Activated CD8-positive, alpha-beta memory T cell treated with anti-CD3 and anti-CD28 coated beads, Interleukin-2, amount 50 U/mL, for 1 hour (primary cell): ENCODE measurements around the gene BAMBI.

ENCODE experiments used
- DNase-seq: peaks from one replicate; pipeline ENCODE4 v3.0.0-alpha.2; 2020; ENCODE audit errors: extremely low read depth

The BAMBI gene

GRCh38 chr10:28705472-28705871 lies 28.2 kb downstream of the BAMBI start:
- DNase-seq, result no peak

- DNase-seq, result no peak
Measured at GRCh38 chr10:28709001-28709710, 31.8 kb downstream of the BAMBI start.

GRCh38 chr10:28710202-28710886 lies 33.0 kb downstream of the BAMBI start:
- DNase-seq, result no peak

DNA sequence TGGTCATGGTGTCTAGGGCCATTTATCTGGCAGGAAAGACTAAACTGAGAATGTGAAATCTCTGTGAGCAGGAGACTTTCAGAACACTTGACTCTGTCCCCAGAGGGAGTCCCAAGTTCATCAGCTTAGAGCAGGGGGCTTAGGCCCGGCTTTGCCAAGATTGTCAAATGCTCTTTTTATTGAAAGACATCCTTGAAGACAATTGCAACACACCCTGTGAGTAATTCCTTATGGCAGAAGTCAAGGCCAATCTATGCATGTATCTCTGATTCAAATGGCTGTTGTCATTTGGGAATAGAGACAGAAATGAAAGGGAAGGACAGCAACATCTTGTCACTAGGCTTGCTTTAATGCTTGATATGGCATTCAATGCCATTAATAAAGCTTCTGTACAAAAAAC lies 33.7 kb downstream of the BAMBI start:
- no peak for DNase-seq

- DNase-seq, result no peak
Measured at GRCh38 chr10:28711776-28712175, 34.5 kb downstream of the BAMBI start.

- DNase-seq, result no peak
Measured at GRCh38 chr10:28713626-28714352, 36.5 kb downstream of the BAMBI start.

- no peak for DNase-seq
Measured at GRCh38 chr10:28714401-28715053, 37.2 kb downstream of the BAMBI start.

DNA sequence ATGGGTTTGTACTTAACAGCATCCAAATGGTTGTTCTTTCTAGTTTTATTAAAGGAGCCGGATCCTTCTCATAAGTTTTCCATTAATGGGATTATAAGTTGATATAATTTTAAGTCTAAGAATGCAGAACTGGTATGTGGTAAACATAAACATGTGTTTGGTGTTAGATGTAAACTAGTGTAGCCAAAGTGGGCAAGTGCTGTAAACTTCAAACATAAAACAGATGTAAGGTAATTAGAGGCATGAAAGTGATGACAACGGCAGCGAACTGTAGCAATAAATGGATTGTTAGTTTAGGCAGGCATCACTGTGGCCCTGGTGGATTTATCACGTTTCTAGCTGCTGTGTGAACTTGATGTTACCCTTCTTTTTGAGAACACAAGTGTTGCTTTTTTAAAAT lies 37.9 kb downstream of the BAMBI start:
- DNase-seq, result no peak

DNA sequence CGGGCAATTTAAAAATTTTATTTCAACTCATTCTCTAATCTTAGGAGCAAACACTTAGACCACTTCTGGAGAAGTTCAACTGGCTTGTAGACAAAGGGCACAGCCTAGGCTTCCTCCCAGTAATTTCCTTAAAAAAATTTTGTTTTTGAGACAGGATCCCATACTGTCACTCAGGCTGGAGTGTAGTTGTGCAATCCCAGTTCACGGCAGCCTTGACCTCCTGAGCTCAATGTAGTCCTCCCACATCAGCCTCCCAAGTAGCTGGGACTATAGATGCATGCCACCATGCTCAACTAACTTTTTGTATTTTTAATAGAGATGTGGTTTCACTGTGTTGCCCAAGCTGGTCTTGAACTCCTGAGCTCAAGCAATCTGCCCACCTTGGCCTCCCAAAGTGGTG lies 38.4 kb downstream of the BAMBI start:
- no peak for DNase-seq

DNA sequence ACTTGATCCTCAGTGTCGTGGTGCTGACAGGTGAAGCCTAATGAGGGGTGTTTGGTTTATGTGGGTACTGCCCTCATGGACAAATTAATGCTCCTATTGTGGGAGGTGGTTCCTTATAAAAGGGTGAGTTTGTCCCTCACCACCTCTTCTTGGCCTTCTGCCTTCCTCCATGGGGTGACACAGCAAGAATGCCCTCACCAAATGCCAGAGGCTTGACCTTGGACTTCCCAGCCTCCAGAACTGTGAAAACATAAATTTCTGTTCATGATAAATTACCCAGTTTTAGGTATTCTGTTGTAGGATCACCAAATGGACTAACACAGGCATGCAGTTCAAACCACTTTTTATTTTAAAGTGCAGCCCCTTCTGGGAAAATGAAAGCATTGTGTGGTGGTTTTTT lies 39.4 kb downstream of the BAMBI start:
- DNase-seq, result no peak

DNA sequence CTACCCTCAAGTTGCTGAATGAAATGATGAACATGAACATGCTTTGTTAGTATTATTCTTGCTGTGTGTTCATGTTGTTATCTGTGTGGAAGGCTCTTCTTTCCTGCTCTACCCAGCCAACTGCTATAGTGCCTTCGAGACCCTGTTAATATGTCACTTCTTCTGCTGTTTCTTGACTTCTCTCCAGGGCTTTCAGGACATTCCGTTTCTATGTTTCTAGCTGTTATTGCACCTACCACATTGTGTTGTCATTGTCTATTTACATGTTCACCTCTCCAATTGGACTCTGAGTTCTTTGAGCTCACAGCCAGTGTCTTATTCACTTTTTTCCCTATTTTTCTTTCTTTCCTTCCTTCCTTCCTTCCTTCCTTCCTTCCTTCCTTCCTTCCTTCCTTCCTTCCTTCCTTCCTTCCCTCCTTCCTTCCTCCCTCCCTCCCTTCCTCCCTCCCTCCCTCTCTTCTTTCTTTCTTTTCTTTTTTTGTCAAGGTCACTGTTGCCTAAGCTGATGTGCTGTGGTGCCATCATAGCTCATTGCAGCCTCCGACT lies 40.4 kb downstream of the BAMBI start:
- DNase-seq, result no peak

DNA sequence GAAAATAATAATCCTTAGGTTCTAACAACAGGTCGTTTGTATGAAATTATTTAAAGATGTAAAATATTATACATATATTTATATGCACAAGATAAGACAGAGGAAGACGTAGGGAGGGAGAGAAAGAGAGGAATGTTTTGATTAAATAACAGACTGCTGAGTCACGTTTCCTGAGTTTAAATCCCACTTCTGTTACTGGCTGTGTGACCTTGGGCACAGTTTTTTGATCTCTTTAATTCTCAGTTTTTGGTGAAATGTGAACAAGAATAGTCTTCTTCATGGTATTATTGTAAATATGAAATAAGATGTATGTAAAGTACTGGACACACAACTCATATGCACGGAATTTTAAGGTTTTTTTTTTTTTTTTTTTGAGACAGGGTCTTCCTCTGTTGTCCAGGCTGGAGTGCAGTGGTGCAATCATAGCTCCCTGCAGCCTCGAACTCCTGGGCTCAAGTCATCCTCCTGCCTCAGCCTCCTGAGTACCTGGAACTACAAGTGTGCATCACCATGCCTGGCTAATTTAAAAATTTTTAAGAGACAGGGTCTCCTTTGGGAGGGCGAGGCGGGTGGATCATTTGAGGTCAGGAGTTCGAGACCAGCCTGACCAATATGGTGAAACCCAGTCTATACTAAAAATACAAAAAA lies 42.6 kb downstream of the BAMBI start:
- no peak for DNase-seq

- no peak for DNase-seq
Measured at GRCh38 chr10:28721318-28721951, 44.1 kb downstream of the BAMBI start.

DNA sequence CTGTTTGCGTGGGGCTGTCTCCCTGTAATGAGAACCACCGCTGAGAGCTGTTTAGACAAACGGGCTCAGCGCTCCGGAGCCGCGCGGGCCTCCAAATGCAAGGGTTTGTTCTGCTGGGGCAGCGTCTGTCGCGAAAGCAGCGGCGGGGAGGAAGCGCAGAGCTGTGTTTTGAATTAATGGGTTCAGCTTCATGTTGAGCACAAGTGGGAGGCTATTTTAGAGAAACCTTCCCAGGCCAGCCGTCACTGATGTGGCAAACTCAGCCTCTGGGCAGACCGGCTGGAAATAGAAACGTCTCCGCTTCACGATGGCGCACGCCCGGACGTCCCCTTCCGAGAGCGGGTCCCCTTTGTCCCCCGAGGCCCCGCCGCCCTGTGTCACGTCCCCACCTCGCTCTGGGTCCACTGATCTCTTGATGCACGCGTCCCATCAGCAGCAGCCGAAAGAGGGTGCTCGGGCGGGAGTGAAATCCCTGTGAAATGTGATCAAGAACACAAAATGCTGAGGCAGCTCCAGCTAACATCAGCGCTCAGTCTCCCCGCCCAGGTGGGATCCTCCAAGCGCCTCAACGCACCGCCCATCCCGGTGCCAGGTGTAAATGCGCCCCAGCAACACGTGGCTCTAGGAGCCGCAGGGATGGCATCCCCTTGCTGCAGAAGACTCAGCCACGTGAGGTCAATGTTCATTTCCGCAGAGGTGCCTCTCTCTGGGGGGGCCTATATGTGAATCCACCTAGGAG lies 44.9 kb downstream of the BAMBI start:
- DNase-seq, result no peak

DNA sequence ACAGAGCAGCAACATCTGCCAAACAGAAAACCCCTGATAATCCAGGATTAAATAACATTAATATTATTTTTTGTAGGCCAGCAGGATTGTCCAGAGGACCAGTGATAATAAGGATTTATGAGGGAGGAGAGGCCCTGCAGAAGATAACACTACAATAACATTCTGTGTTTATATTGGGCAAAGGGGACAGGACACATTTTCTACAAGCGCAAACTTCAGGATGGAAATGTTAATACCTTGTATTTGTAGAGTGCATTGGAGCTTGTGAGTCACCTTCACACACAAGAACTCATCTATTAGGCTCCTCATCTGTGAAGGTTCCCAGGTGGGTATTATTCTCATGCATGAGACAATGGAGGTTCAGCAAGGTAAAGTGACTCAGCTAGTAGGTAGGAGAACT lies 51.0 kb downstream of the BAMBI start:
- DNase-seq, result no peak

GRCh38 chr10:28730031-28730778 lies 52.9 kb downstream of the BAMBI start:
- no peak for DNase-seq

- DNase-seq, result no peak
Measured at GRCh38 chr10:28732091-28732490, 54.8 kb downstream of the BAMBI start.
